ENCODE data around the gene RAB42. TPM values are rescaled to one million over a fixed set of nuclear protein-coding genes. Genes with fewer than 3 reads are reported as not detected.

RAB42 gene
- total and polyA plus RNA-seq, 4 donors: 0.35 to 5.9 (median 1.0) TPM

DNA sequence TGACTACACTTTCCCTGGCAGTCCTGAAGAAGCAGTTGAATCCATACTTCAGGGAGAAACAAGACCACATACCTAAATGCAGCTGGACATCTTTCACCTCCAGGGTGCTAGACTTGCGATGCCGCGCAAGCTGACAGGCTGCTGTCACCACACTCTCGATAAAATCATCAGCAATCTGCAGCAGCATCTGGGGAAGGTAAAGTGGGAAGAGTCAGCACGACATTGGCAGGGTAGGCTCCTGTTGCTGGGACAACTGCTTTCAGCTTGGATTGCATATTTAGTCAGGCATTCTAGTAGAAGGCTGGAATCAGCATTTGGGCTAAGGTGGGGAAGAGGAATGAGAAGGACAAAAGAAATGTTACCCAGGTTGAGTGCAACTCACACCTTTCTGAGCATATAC, 21.1 kb downstream of the RAB42 start:
- H3K27ac ChIP-seq (ENCODE audit: low read depth in 1 of 2, low read length in 2 of 2): no peak overlapping the region
- H3K4me1 ChIP-seq (ENCODE audit: control insufficient read depth in 4 of 4, insufficient read depth in 4 of 4, low read length in 3 of 4): no peaks in the 10 kb centered on the region
- H3K9ac ChIP-seq (ENCODE audit: low read depth in 1 of 2, low read length in 2 of 2): no peak overlapping the region
- peaks cover 16 to 46% (median 26%) of the 10 kb centered on the region in 4 donors for H3K36me3 ChIP-seq (ENCODE audit: control insufficient read depth in 4 of 4, insufficient read depth in 3 of 4, low read depth in 1 of 4, low read length in 3 of 4)
- no peak overlapping the region for H3K4me3 ChIP-seq (ENCODE audit: low read depth in 1 of 3, low read length in 3 of 3)
- no peak for TF ChIP-seq RAD21 (IDR thresholded peaks at IDR 0.05)
- TF ChIP-seq NR2F2 (IDR thresholded peaks at IDR 0.05): no peak
- TF ChIP-seq YY1 (IDR thresholded peaks at IDR 0.05): no peak
- no peak for TF ChIP-seq FOXA1 (IDR thresholded peaks at IDR 0.05)
- TF ChIP-seq FOXA2 (IDR thresholded peaks at IDR 0.05): no peak
- TF ChIP-seq TAF1 (conservative IDR thresholded peaks at IDR 0.05): no peak
- 97% methylated on average over 5 of the region's 5 CpGs for WGBS
- no peaks in the 10 kb centered on the region for H3K27me3 ChIP-seq (ENCODE audit: control insufficient read depth in 4 of 4, insufficient read depth in 4 of 4, low read length in 3 of 4)
- DNase-seq (ENCODE audit: low spot score): no peak
- H3K9me3 ChIP-seq (ENCODE audit: control insufficient read depth in 4 of 4, low read length in 3 of 4): no peaks in the 10 kb centered on the region

DNA sequence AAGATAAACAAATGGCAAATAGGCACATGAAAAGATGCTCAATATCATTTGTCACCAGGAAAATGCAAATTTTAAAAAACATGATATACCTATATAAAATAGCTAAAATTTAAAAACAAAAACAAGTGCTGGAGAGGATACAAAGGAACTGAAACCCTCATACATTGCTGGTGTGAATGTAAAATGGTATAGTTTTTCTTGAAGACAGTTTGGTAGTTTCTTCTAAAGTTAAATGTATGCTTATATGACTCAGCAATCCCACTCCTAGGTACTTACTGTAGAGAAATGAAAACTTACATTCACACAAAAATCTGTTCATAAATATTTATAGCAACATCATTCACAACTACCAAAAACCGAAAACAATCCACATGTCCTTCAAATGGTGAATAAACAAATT, 39.6 kb downstream of the RAB42 start:
- Histone ChIP-seq H3K9me3 (ENCODE audit: control insufficient read depth in 4 of 4, low read length in 3 of 4) (no peaks in the 10 kb centered on the region), H3K9ac (ENCODE audit: low read depth in 1 of 2, low read length in 2 of 2) (no peak overlapping the region), H3K27ac (ENCODE audit: low read depth in 1 of 2, low read length in 2 of 2) (no peak overlapping the region), H3K27me3 (ENCODE audit: control insufficient read depth in 4 of 4, insufficient read depth in 4 of 4, low read length in 3 of 4) (no peaks in the 10 kb centered on the region), H3K36me3 (ENCODE audit: control insufficient read depth in 4 of 4, insufficient read depth in 3 of 4, low read depth in 1 of 4, low read length in 3 of 4) (peaks cover 0 to 2% (median 0%) of the 10 kb centered on the region in 4 donors), H3K4me3 (ENCODE audit: low read depth in 1 of 3, low read length in 3 of 3) (no peak overlapping the region), H3K4me1 (ENCODE audit: control insufficient read depth in 4 of 4, insufficient read depth in 4 of 4, low read length in 3 of 4) (peaks cover 0 to 6% (median 0%) of the 10 kb centered on the region in 4 donors)
- no peak for TF ChIP-seq GABPA (IDR thresholded peaks at IDR 0.05 in 1 of 2, conservative IDR thresholded peaks at IDR 0.05 in 1 of 2)
- no peak for TF ChIP-seq RAD21 (IDR thresholded peaks at IDR 0.05)
- no peak for TF ChIP-seq HNF4G (IDR thresholded peaks at IDR 0.05)
- TF ChIP-seq NR2F2 (IDR thresholded peaks at IDR 0.05): no peak
- TF ChIP-seq, protein P1, sequence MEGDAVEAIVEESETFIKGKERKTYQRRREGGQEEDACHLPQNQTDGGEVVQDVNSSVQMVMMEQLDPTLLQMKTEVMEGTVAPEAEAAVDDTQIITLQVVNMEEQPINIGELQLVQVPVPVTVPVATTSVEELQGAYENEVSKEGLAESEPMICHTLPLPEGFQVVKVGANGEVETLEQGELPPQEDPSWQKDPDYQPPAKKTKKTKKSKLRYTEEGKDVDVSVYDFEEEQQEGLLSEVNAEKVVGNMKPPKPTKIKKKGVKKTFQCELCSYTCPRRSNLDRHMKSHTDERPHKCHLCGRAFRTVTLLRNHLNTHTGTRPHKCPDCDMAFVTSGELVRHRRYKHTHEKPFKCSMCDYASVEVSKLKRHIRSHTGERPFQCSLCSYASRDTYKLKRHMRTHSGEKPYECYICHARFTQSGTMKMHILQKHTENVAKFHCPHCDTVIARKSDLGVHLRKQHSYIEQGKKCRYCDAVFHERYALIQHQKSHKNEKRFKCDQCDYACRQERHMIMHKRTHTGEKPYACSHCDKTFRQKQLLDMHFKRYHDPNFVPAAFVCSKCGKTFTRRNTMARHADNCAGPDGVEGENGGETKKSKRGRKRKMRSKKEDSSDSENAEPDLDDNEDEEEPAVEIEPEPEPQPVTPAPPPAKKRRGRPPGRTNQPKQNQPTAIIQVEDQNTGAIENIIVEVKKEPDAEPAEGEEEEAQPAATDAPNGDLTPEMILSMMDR (IDR thresholded peaks at IDR 0.05; ENCODE audit: low read depth, low read length, missing input control): no peak
- no peak for TF ChIP-seq JUND (IDR thresholded peaks at IDR 0.05)
- WGBS: 94% methylated on average over 1 of the region's 1 CpG
- DNase-seq (ENCODE audit: low spot score): no peak

- DNase-seq (ENCODE audit: low spot score): no peak
- Histone ChIP-seq H3K4me3 (ENCODE audit: low read depth in 1 of 3, low read length in 3 of 3) (no peak overlapping the region), H3K36me3 (ENCODE audit: control insufficient read depth in 4 of 4, insufficient read depth in 3 of 4, low read depth in 1 of 4, low read length in 3 of 4) (peaks cover 0 to 3% (median under 1%) of the 10 kb centered on the region in 4 donors), H3K9ac (ENCODE audit: low read depth in 1 of 2, low read length in 2 of 2) (no peak overlapping the region), H3K27me3 (ENCODE audit: control insufficient read depth in 4 of 4, insufficient read depth in 4 of 4, low read length in 3 of 4) (no peaks in the 10 kb centered on the region), H3K9me3 (ENCODE audit: control insufficient read depth in 4 of 4, low read length in 3 of 4) (no peaks in the 10 kb centered on the region), H3K27ac (ENCODE audit: low read depth in 1 of 2, low read length in 2 of 2) (no peak overlapping the region), H3K4me1 (ENCODE audit: control insufficient read depth in 4 of 4, insufficient read depth in 4 of 4, low read length in 3 of 4) (peaks cover 0 to 6% (median 0%) of the 10 kb centered on the region in 4 donors)
- TF ChIP-seq RAD21 (IDR thresholded peaks at IDR 0.05) (no peak), EGR1 (IDR thresholded peaks at IDR 0.05; ENCODE audit: low read depth in 2 of 2) (no peak), FOXA1 (IDR thresholded peaks at IDR 0.05) (no peak)
- TF ChIP-seq, protein P2, sequence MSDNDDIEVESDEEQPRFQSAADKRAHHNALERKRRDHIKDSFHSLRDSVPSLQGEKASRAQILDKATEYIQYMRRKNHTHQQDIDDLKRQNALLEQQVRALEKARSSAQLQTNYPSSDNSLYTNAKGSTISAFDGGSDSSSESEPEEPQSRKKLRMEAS (IDR thresholded peaks at IDR 0.05): no peak
- TF ChIP-seq, protein P1 (IDR thresholded peaks at IDR 0.05; ENCODE audit: low read depth, low read length, missing input control): no peak
- TF ChIP-seq, protein P3, sequence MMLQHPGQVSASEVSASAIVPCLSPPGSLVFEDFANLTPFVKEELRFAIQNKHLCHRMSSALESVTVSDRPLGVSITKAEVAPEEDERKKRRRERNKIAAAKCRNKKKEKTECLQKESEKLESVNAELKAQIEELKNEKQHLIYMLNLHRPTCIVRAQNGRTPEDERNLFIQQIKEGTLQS (IDR thresholded peaks at IDR 0.05): no peak
- 98% methylated on average over 4 of the region's 4 CpGs for WGBS
Measured at GRCh38 chr1:28632560-28632959, 40.5 kb downstream of the RAB42 start.

All from liver (tissue), 9 donors.